Esophagus squamous epithelium (tissue), 5 donors: ENCODE data around the gene TMEM72. TPM values are rescaled to one million over a fixed set of nuclear protein-coding genes. Genes with fewer than 3 reads are reported as not detected.

Experiments used
- DNase-seq: peaks from one replicate; lab custom pipeline; 2025; lab: John Stamatoyannopoulos, UW
- H3K27ac ChIP-seq, 4 donors: fragments of 200-600 bp; sonication (generic); one replicate each; pipeline ENCODE4 v1.5.1; 2016 to 2019; ENCODE audit warnings: mild to moderate bottlenecking in 1 of 4
- H3K27me3 ChIP-seq, 4 donors: fragments of 200-600 bp; sonication (generic); 1 replicate in 3 of 4; 2 replicates in 1 of 4; pipeline versions ENCODE4 v1.5.1 to v1.6.0; 2017 to 2021; ENCODE audit warnings: antibody characterized with exemption in 1 of 4
- H3K36me3 ChIP-seq, 3 donors: fragments of 200-600 bp; sonication (generic); one replicate each; pipeline ENCODE4 v1.5.1; 2016 to 2019
- H3K4me1 ChIP-seq, 3 donors: fragments of 200-600 bp; sonication (generic); one replicate each; pipeline ENCODE4 v1.5.1; 2017 to 2019
- H3K4me3 ChIP-seq, 4 donors: fragments of 200-600 bp; sonication (generic); 1 replicate in 3 of 4; 2 replicates in 1 of 4; pipeline ENCODE4 v1.5.1; 2016 to 2019; ENCODE audit warnings: mild to moderate bottlenecking in 2 of 4, moderate library complexity in 1 of 4
- H3K9me3 ChIP-seq, 3 donors: fragments of 200-600 bp; sonication (generic); one replicate each; pipeline ENCODE4 v1.5.1; 2016 to 2019
- CTCF ChIP-seq, 6 experiments: fragments of 450-650 bp in 4 of 6; fragments of 200-600 bp in 2 of 6; sonication (generic) in 2 of 6; IDR thresholded peaks; one replicate each; pipeline ENCODE4 v1.5.1; 2016 to 2019; ENCODE audit warnings: antibody characterized with exemption in 6 of 6, mild to moderate bottlenecking in 4 of 6, moderate library complexity in 4 of 6
- POLR2A ChIP-seq, 4 donors: fragments of 450-650 bp; IDR thresholded peaks; one replicate each; pipeline ENCODE4 v1.6.1; 2017; ENCODE audit warnings: antibody characterized with exemption in 4 of 4, mild to moderate bottlenecking in 4 of 4, moderate library complexity in 3 of 4
- WGBS, 2 donors: methylation state at CpG; one replicate each; pipeline ENCODE4 v1.1.5; 2018; 5-methylcytosine and 5-hydroxymethylcytosine counted together
- intact Hi-C: fragments of 100-400 bp; cut with DNase I; formaldehyde crosslinking; loops from one replicate; pipeline ENCODE4 v1.15.0; 2022
- total RNA-seq, 4 donors: library from RNA; depleted of rRNA; stranded (reverse); fragments of >200 nt; gene quantifications; one replicate each; pipeline ENCODE4 v1.1.0, GENCODE V29; 2016
- donor health status: DM: yes; HTN: yes; CAD: no.

Gene TMEM72
- total RNA-seq, 4 donors from 2014 or later, result not detected

GRCh38 chr10:44874166-44874565, 37.0 kb upstream of the TMEM72 start:
- intact Hi-C loops, result no loop called here
- no peak for DNase-seq
- H3K4me1 ChIP-seq, result peaks cover 8 to 20% (median 10%) of the 10 kb centered on the region in 3 donors
- no peaks in the 10 kb centered on the region for H3K9me3 ChIP-seq
- 20 to 33% methylated on average over 1 of the region's 1 CpG for WGBS, 2 donors
- no peaks in the 10 kb centered on the region for H3K36me3 ChIP-seq
- TF ChIP-seq CTCF (IDR thresholded peaks at IDR 0.05) (no peak), POLR2A (IDR thresholded peaks at IDR 0.05) (no peak)
- H3K4me3 ChIP-seq, result no peak overlapping the region
- H3K27me3 ChIP-seq, result peaks cover 0 to 6% (median 0%) of the 10 kb centered on the region in 4 donors
- H3K27ac ChIP-seq, result no peak overlapping the region

GRCh38 chr10:44878706-44879530, 32.2 kb upstream of the TMEM72 start:
- Histone ChIP-seq H3K4me1 (peaks cover 14 to 20% (median 19%) of the 10 kb centered on the region in 3 donors), H3K27me3 (peaks cover 0 to 21% (median 0%) of the 10 kb centered on the region in 4 donors), H3K4me3 (peak overlapping the region; percentile 17 to 69 (median 43)), H3K36me3 (no peaks in the 10 kb centered on the region), H3K27ac (peak overlapping the region; percentile 46 to 90 (median 80)), H3K9me3 (no peaks in the 10 kb centered on the region)
- 3 to 6% methylated on average over 14 to 19 of the region's 29 CpGs for WGBS, 2 donors
- no peak for DNase-seq
- intact Hi-C loops, result no loop called here
- TF ChIP-seq CTCF (IDR thresholded peaks at IDR 0.05) (no peak), POLR2A (IDR thresholded peaks at IDR 0.05) (peak in 1 of 4 donors; percentile 11)

DNA sequence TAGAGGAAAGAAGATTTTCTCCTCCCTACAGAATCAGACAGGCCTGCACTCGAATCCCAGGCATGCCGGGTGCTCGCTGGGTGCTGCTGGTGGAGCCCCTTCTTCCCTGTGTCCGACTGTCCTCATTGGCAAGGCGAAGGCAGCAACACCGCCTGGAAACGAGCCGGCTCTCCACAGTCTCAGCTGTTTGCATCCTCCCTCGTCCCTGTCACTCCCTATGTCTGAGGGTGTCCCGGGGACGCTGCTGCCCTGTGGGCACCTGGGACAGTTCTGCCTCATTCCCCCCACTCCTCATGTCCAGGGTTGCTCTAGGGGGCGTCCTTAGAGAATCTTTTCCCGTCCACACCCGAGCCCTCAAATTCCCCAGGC, 31.6 kb upstream of the TMEM72 start:
- H3K36me3 ChIP-seq, result no peaks in the 10 kb centered on the region
- H3K4me3 ChIP-seq, result peak overlapping the region; percentile 17 to 69 (median 43)
- DNase-seq, result no peak
- WGBS, 2 donors, result 24 to 25% methylated on average over 14 of the region's 14 CpGs
- H3K27ac ChIP-seq, result peak overlapping the region; percentile 46 to 90 (median 80)
- intact Hi-C loops, result no loop called here
- peaks cover 0 to 21% (median 0%) of the 10 kb centered on the region in 4 donors for H3K27me3 ChIP-seq
- H3K4me1 ChIP-seq, result peaks cover 14 to 19% (median 19%) of the 10 kb centered on the region in 3 donors
- H3K9me3 ChIP-seq, result no peaks in the 10 kb centered on the region
- TF ChIP-seq CTCF (IDR thresholded peaks at IDR 0.05) (no peak), POLR2A (IDR thresholded peaks at IDR 0.05) (peak in 1 of 4 donors; percentile 4)

DNA sequence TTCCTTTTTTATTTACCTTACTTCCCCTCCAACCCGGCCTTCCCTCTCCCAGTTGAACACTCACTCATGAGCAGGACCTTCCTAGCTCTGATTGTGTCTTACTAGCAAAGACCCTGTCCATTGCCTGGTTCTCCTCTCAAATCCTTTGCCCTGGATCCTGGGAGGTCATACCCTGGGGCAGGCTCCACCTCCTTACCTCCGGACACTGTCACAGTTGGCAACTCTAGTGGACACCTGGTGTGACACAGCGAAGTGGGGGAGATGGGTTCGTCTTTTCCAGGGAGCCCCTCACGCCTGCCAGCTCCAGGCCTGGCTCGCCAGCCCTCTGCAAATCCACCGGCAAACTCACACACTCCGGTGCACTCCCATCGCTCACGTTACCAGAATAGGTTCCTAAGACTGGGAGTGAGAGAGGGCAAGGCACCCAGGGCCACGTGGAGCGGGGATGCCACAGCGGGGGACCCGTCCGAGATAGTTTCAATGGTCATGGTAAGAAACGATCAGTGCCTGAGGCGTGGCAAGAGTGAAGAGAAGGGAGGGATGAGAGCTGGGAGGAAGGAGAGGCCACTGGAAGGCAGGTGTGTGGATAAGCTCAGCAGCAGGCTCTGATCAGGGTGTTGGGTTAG, 30.9 kb upstream of the TMEM72 start:
- no peak for TF ChIP-seq POLR2A (IDR thresholded peaks at IDR 0.05)
- TF ChIP-seq CTCF (IDR thresholded peaks at IDR 0.05), result no peak
- H3K4me1 ChIP-seq, result peaks cover 14 to 19% (median 19%) of the 10 kb centered on the region in 3 donors
- peak overlapping the region in 2 of 4 donors; percentile 77 to 84 for H3K27ac ChIP-seq
- H3K9me3 ChIP-seq, result no peaks in the 10 kb centered on the region
- H3K4me3 ChIP-seq, result no peak overlapping the region
- no peaks in the 10 kb centered on the region for H3K36me3 ChIP-seq
- WGBS, 2 donors, result 82 to 91% methylated on average over 15 to 16 of the region's 17 CpGs
- intact Hi-C loops, result no loop called here
- no peak for DNase-seq
- peaks cover 0 to 21% (median 0%) of the 10 kb centered on the region in 4 donors for H3K27me3 ChIP-seq

GRCh38 chr10:44881649-44882048, 29.5 kb upstream of the TMEM72 start:
- H3K36me3 ChIP-seq, result no peaks in the 10 kb centered on the region
- intact Hi-C loops, result no loop called here
- peaks cover 14 to 19% (median 19%) of the 10 kb centered on the region in 3 donors for H3K4me1 ChIP-seq
- 55 to 83% methylated on average over 2 to 7 of the region's 7 CpGs for WGBS, 2 donors
- no peaks in the 10 kb centered on the region for H3K9me3 ChIP-seq
- H3K27me3 ChIP-seq, result peaks cover 0 to 21% (median 0%) of the 10 kb centered on the region in 4 donors
- no peak for TF ChIP-seq CTCF (IDR thresholded peaks at IDR 0.05)
- TF ChIP-seq POLR2A (IDR thresholded peaks at IDR 0.05), result no peak
- no peak overlapping the region for H3K27ac ChIP-seq
- DNase-seq, result no peak
- H3K4me3 ChIP-seq, result no peak overlapping the region
